Heart left ventricle (tissue), 16 donors: ENCODE data around the gene WDFY3. TPM values are rescaled to one million over a fixed set of nuclear protein-coding genes. Genes with fewer than 3 reads are reported as not detected.
"Not testable (repeated sequence)": the region's sequence is repeated elsewhere in the genome, so short reads cannot be mapped to it uniquely, and the experiment has no call there.

ENCODE experiments used
- ATAC-seq, 4 donors: fragments of 200-7000 bp; cut with Tn5 transposase; one replicate each; pipeline ENCODE4 v1.9.1; 2020 to 2022; ENCODE audit warnings: moderate library complexity in 4 of 4, mild to moderate bottlenecking in 3 of 4, moderate number of reproducible peaks in 1 of 4
- DNase-seq, 5 donors: peaks; one replicate each; pipeline ENCODE4 v3.0.0-alpha.2; 2020
- H3K27ac ChIP-seq, 12 donors: fragments of 200-600 bp; sonication (generic) in 4 of 12; one replicate each; pipeline versions ENCODE4 v1.5.0 to v1.8.0; 2016 to 2022; ENCODE audit warnings: mild to moderate bottlenecking in 2 of 12
- H3K27me3 ChIP-seq, 9 donors: fragments of 200-600 bp; sonication (generic) in 2 of 9; one replicate each; pipeline versions ENCODE4 v1.5.1 to v1.8.0; 2016 to 2022; ENCODE audit warnings: mild to moderate bottlenecking in 3 of 9
- H3K36me3 ChIP-seq, 9 donors: fragments of 200-600 bp; sonication (generic) in 2 of 9; one replicate each; pipeline versions ENCODE4 v1.5.0 to v1.8.0; 2018 to 2022; ENCODE audit warnings: mild to moderate bottlenecking in 2 of 9
- H3K4me1 ChIP-seq, 12 donors: fragments of 200-600 bp; sonication (generic) in 4 of 12; one replicate each; pipeline versions ENCODE4 v1.5.0 to v1.8.0; 2016 to 2022; ENCODE audit warnings: mild to moderate bottlenecking in 3 of 12
- H3K4me3 ChIP-seq, 12 donors: fragments of 200-600 bp; sonication (generic) in 4 of 12; one replicate each; pipeline versions ENCODE4 v1.5.0 to v1.8.0; 2017 to 2022; ENCODE audit warnings: mild to moderate bottlenecking in 9 of 12, moderate library complexity in 4 of 12
- H3K9me3 ChIP-seq, 12 donors: fragments of 200-600 bp; sonication (generic) in 4 of 12; one replicate each; pipeline versions ENCODE4 v1.5.0 to v1.8.0; 2016 to 2022; ENCODE audit warnings: mild to moderate bottlenecking in 1 of 12
- CTCF ChIP-seq, 12 donors: fragments of 200-600 bp; sonication (generic) in 4 of 12; IDR thresholded peaks; one replicate each; pipeline versions ENCODE4 v1.5.0 to v1.8.0; 2018 to 2022; ENCODE audit warnings: antibody characterized with exemption in 12 of 12, mild to moderate bottlenecking in 5 of 12
- POLR2A ChIP-seq, 2 donors: fragments of 450-650 bp; IDR thresholded peaks; one replicate each; pipeline ENCODE4 v1.6.1; 2017; ENCODE audit warnings: antibody characterized with exemption in 2 of 2, mild to moderate bottlenecking in 2 of 2, moderate library complexity in 2 of 2
- WGBS, 4 donors: extraction: QIAGEN DNeasy Blood & Tissue Kit in 2 of 4; methylation state at CpG; one replicate each; pipeline versions ENCODE4 v1.1.5 to v1.1.7; 2013 to 2018; 5-methylcytosine and 5-hydroxymethylcytosine counted together
- intact Hi-C, 10 donors: fragments of 100-400 bp; cut with DNase I; formaldehyde crosslinking; loops; one replicate each; pipeline versions ENCODE4 v1.11.1 to v1.14.2; 2022
- polyA plus RNA-seq, 2 donors: library from polyadenylated mRNA; stranded (reverse); fragments of 200-250 nt; gene quantifications; one replicate each; pipeline ENCODE4 v1.2.3, GENCODE V29; 2013
- total RNA-seq, 9 donors: library from RNA; depleted of rRNA in 2 of 9; stranded (reverse); fragments of >200 nt in 2 of 9; fragmentation: NEBNext Ultra II Directional in 3 of 9; extraction: Animal tissue kit (Norgen Biotek cat#: 25700) in 3 of 9; gene quantifications; one replicate each; pipeline versions ENCODE4 v1.1.0 to v1.2.4, GENCODE V29; 2016 to 2023
- donor health status: ischemic (EF 13 %, LVEDD 7.1; RV severe dilation, severe dysfunction).
- donor health status: healthy with polysubstance abuse.
- donor health status: DM: no; HTN: yes; CAD: no.
- donor health status: DM: no; HTN: no; CAD: no.
- donor health status: ischemic (EF 25% LVEDD 6.9; RV normal size, moderate dysfunction).
- donor health status: ischemic (EF 25% LVEDD 5.7; RV mildly dilated, moderate dysfunction).
- donor health status: healthy.
- donor health status: DM: yes; HTN: yes; CAD: no.
- donor health status: ischemic (EF 35%, LVEDD 5.7; RV mildly dilated, moderate dysfunction).
- donor health status: nonischemic (EF 11% LVEDD 7.7; RV severe dilation, severe dysfunction).
- donor health status: DM: yes; HTN: yes; CAD: no.
- donor health status: PGD.
- donor health status: ischemic (EF 29% LVEDD 5.4; RV normal size, mild dysfunction).
- donor health status: nonischemic (EF 23%, LVEDD 6.1; RV moderate dilation, normal function).

Gene WDFY3
- total and polyA plus RNA-seq, 11 donors: 5.0 to 103 (median 40.4) TPM

- no peak for TF ChIP-seq CTCF (IDR thresholded peaks at IDR 0.05)
- TF ChIP-seq POLR2A (IDR thresholded peaks at IDR 0.05): no peak
- H3K4me1 ChIP-seq: no peaks in the 10 kb centered on the region
- peaks cover 0 to 5% (median 0%) of the 10 kb centered on the region in 12 donors for H3K9me3 ChIP-seq
- DNase-seq (no peak), ATAC-seq (no peak)
- no peak overlapping the region for H3K27ac ChIP-seq
- H3K36me3 ChIP-seq: peaks cover 0 to 54% (median 38%) of the 10 kb centered on the region in 9 donors
- intact Hi-C loops: no loop called here
- no peak overlapping the region for H3K4me3 ChIP-seq
- WGBS, 4 donors: 79 to 97% (median 92%) methylated on average over 1 of the region's 1 CpG
- H3K27me3 ChIP-seq: no peaks in the 10 kb centered on the region
These were observed 300.1 kb downstream of the WDFY3 start for GRCh38 chr4:84666439-84666838.

- H3K4me1 ChIP-seq, H3K27ac ChIP-seq, ATAC-seq, H3K9me3 ChIP-seq, DNase-seq, H3K4me3 ChIP-seq, H3K27me3 ChIP-seq, intact Hi-C loops: not testable (repeated sequence)
- 94 to 99% (median 98%) methylated on average over 3 to 19 of the region's 19 CpGs for WGBS, 4 donors
- H3K36me3 ChIP-seq: peaks cover 0 to 38% (median 23%) of the 10 kb centered on the region in 9 donors
These were observed 301.7 kb downstream of the WDFY3 start for GRCh38 chr4:84664767-84665166.

- WGBS, 4 donors: 49 to 60% (median 53%) methylated on average over 4 of the region's 4 CpGs
- no peak for ATAC-seq
- Histone ChIP-seq H3K4me3 (no peak overlapping the region), H3K4me1 (no peaks in the 10 kb centered on the region), H3K36me3 (peaks cover 0 to 10% (median 0%) of the 10 kb centered on the region in 9 donors), H3K27ac (no peak overlapping the region), H3K9me3 (peaks cover 0 to 1% (median 0%) of the 10 kb centered on the region in 12 donors), H3K27me3 (no peaks in the 10 kb centered on the region)
- TF ChIP-seq POLR2A (IDR thresholded peaks at IDR 0.05) (no peak), CTCF (IDR thresholded peaks at IDR 0.05) (no peak)
- intact Hi-C loops: no loop called here
- no peak for DNase-seq
These were observed 305.1 kb downstream of the WDFY3 start for GRCh38 chr4:84661191-84661939.

GRCh38 chr4:84660606-84661005, 305.9 kb downstream of the WDFY3 start:
- WGBS, 4 donors: 91 to 99% (median 96%) methylated on average over 3 of the region's 3 CpGs
- peaks cover 0 to 3% (median 0%) of the 10 kb centered on the region in 9 donors for H3K36me3 ChIP-seq
- DNase-seq (no peak), ATAC-seq (no peak)
- TF ChIP-seq CTCF (IDR thresholded peaks at IDR 0.05): no peak
- no peak for TF ChIP-seq POLR2A (IDR thresholded peaks at IDR 0.05)
- H3K27ac ChIP-seq: no peak overlapping the region
- no peaks in the 10 kb centered on the region for H3K9me3 ChIP-seq
- no peaks in the 10 kb centered on the region for H3K27me3 ChIP-seq
- no peaks in the 10 kb centered on the region for H3K4me1 ChIP-seq
- intact Hi-C loops: no loop called here
- no peak overlapping the region for H3K4me3 ChIP-seq
